WERI-Rb-1 (cell line): Measurements from ENCODE around the gene ALDOA.

Experiments
- DNase-seq: peaks from one replicate; pipeline ENCODE4 v3.0.0-alpha.2; 2020
- H3K27ac ChIP-seq: fragments of 250-450 bp; sonication (Bioruptor Pico); 2 replicates; pipeline ENCODE4 v1.5.1; 2020; ENCODE audit warnings: mild to moderate bottlenecking, moderate library complexity
- H3K27me3 ChIP-seq: fragments of 250-450 bp; sonication (Bioruptor Pico); 2 replicates; pipeline ENCODE4 v1.5.1; 2021; ENCODE audit warnings: mild to moderate bottlenecking, low read depth, moderate library complexity; ENCODE audit not compliant: insufficient read depth, severe bottlenecking
- H3K36me3 ChIP-seq: fragments of 250-450 bp; sonication (Bioruptor Pico); 2 replicates; pipeline ENCODE4 v1.5.1; 2020; ENCODE audit warnings: mild to moderate bottlenecking, moderate library complexity
- H3K4me3 ChIP-seq: 2 replicates; pipeline ENCODE4 v1.5.1; 2011; ENCODE audit warnings: low read depth, mild to moderate bottlenecking, control low read depth, low read length
- H3K9me3 ChIP-seq: fragments of 250-450 bp; sonication (Bioruptor Pico); 2 replicates; pipeline ENCODE4 v1.5.1; 2021; ENCODE audit warnings: mild to moderate bottlenecking, moderate library complexity; ENCODE audit not compliant: severe bottlenecking
- CTCF ChIP-seq: IDR thresholded peaks from 2 replicates; pipeline ENCODE4 v1.5.1; 2011; ENCODE audit warnings: low read depth, mild to moderate bottlenecking, control low read depth, inconsistent platforms, low read length

Gene ALDOA

DNA sequence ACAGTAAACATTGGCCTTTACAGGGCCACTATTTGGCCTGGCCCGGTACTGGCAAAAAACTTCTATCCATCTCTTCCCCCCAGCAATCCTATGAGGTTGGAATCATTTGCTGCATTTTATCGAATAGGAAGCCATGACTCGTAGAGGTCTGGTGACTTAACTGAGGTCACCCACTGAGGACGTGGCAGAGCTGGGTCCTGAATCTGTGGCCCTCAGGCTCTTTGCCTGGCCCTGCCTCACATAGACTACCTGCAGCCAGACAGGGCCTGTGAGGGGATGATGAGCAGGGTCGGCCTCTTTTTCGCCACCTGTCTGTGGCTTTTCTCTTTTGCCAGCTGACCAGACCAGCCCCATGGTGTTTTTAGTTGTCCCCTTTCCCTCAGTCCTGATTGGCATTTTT lies 12.1 kb downstream of the ALDOA start:
- no peak for TF ChIP-seq CTCF
- Histone ChIP-seq H3K36me3 (peaks cover 63% of the 10 kb centered on the region), H3K27ac (no peak overlapping the region), H3K4me3 (no peak overlapping the region), H3K9me3 (no peaks in the 10 kb centered on the region), H3K27me3 (no peaks in the 10 kb centered on the region)
- DNase-seq, result no peak

- no peaks in the 10 kb centered on the region for H3K9me3 ChIP-seq
- H3K4me3 ChIP-seq, result no peak overlapping the region
- TF ChIP-seq CTCF, result no peak
- no peak overlapping the region for H3K27ac ChIP-seq
- no peaks in the 10 kb centered on the region for H3K27me3 ChIP-seq
- DNase-seq, result no peak
- peaks cover 63% of the 10 kb centered on the region for H3K36me3 ChIP-seq
These were observed 13.2 kb downstream of the ALDOA start for GRCh38 chr16:30078744-30079143.

GRCh38 chr16:30079480-30079879 lies 13.9 kb downstream of the ALDOA start:
- Histone ChIP-seq H3K9me3 (no peaks in the 10 kb centered on the region), H3K27me3 (no peaks in the 10 kb centered on the region), H3K36me3 (peaks cover 67% of the 10 kb centered on the region), H3K4me3 (no peak overlapping the region), H3K27ac (no peak overlapping the region)
- no peak for TF ChIP-seq CTCF
- no peak for DNase-seq

GRCh38 chr16:30082545-30083090 lies 17.1 kb downstream of the ALDOA start:
- H3K4me3 ChIP-seq, result no peak overlapping the region

DNA sequence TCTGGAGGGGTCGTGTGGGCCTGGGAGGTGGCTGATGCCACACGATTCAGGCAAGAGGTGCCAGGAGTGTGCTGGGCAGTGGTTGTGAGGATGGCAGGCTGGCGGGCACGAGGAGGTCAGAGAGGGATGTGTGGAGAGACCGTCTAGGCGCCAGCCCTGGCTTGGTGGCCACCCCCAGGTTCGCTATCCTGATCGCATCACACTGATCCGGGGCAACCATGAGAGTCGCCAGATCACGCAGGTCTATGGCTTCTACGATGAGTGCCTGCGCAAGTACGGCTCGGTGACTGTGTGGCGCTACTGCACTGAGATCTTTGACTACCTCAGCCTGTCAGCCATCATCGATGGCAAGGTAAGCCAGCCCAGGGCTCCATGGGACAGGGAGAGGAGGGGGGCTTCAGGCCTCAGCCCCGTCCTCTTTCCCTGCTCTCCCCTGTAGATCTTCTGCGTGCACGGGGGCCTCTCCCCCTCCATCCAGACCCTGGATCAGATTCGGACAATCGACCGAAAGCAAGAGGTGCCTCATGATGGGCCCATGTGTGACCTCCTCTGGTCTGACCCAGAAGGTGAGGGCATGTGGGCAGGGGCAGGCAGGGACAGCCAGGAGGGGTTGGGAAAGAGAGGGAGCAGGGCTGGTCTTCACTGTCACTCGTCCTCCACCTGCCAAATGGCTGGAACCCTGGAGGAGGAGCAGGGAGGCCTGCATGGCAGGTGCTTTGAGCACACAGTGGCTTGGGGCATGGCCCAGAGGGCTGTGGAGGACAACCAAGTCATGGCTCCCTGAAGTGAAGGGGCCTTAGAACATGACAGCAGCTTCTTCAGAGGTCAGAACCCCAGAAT lies 17.9 kb downstream of the ALDOA start:
- H3K27me3 ChIP-seq, result no peaks in the 10 kb centered on the region
- H3K4me3 ChIP-seq, result no peak overlapping the region
- no peaks in the 10 kb centered on the region for H3K9me3 ChIP-seq
- no peak for TF ChIP-seq CTCF
- H3K27ac ChIP-seq, result no peak overlapping the region
- DNase-seq, result no peak
- H3K36me3 ChIP-seq, result peaks cover 65% of the 10 kb centered on the region

More at GRCh38 chr16:30082545-30083090, 17.1 kb downstream of the ALDOA start:
- H3K27ac ChIP-seq, result no peak overlapping the region
- peaks cover 74% of the 10 kb centered on the region for H3K36me3 ChIP-seq
- H3K9me3 ChIP-seq, result no peaks in the 10 kb centered on the region
- no peak for DNase-seq
- peak; percentile 57 for TF ChIP-seq CTCF
- H3K27me3 ChIP-seq, result no peaks in the 10 kb centered on the region
